ENCODE measurements around the gene TBL1XR1. TPM values are rescaled to one million over a fixed set of nuclear protein-coding genes. Genes with fewer than 3 reads are reported as not detected.
A peak's percentile ranks its signal among the peaks of the same experiment; 100 is the strongest.

The TBL1XR1 gene
- total and polyA plus RNA-seq, 2 of the 4 experiments (the other 2 are of a cell fraction), result 25.2 to 170 TPM

DNA sequence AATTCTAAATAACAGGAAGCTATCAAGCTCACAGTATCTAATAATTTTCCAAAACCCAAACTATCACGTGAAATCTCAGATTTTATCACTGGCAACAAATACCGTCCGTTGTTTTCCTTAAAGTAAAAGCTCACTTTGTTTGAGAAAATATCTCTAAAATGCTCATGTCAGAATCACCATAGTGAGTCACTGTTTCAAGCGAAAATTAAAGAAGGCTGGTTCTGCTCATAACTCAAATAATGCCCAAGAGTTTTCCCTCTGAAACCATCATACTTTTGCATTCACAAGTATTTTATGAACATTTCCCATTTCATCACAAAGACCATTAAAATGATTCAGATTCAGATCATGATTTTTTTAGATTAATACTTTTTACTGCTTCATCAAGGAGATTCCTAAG is 50.6 kb downstream of the TBL1XR1 start:
- H3K27ac ChIP-seq (ENCODE audit: insufficient read depth, low read length), result no peak overlapping the region
- peaks cover 84% of the 10 kb centered on the region for H4K20me1 ChIP-seq (ENCODE audit: insufficient read depth, low read length)
- no TSS peak for BruUV-seq (replicated peaks)
- no peak overlapping the region for H3K4ac ChIP-seq (ENCODE audit: low read depth, low read length)
- no peak overlapping the region for H4K8ac ChIP-seq (ENCODE audit: low read depth in 2 of 2, low read length in 2 of 2)
- no peak overlapping the region for H3K23ac ChIP-seq (ENCODE audit: low read depth, low read length)
- H3K9me1 ChIP-seq (ENCODE audit: insufficient read depth, low read length), result peaks cover 24% of the 10 kb centered on the region
- no peaks in the 10 kb centered on the region for H3K9me3 ChIP-seq (ENCODE audit: control insufficient read depth, insufficient read depth, low read length)
- H2AFZ ChIP-seq (replicated peaks; ENCODE audit: low read length, poor library complexity), result no peak overlapping the region
- H3K56ac ChIP-seq (ENCODE audit: extremely low read depth, insufficient read depth, low read length), result no peak overlapping the region
- H3K4me3 ChIP-seq (ENCODE audit: insufficient read depth, low read depth, low read length), result no peak overlapping the region
- no peak overlapping the region for H2BK5ac ChIP-seq (ENCODE audit: low read depth, low read length, poor library complexity, severe bottlenecking)
- no peak overlapping the region for H4K91ac ChIP-seq (ENCODE audit: insufficient read depth, low read depth, low read length)
- in situ Hi-C loops (cut with MboI; ENCODE audit: low sequenced_read_pairs) (no loop called here), dilution Hi-C loops (cut with HindIII; ENCODE audit: low sequenced_read_pairs, unreplicated experiment) (no loop called here), intact Hi-C loops (cut with micrococcal nuclease) (no loop called here)
- POLR2A ChIA-PET (ENCODE audit: unreplicated experiment), result no interaction called here
- H3K4me2 ChIP-seq (ENCODE audit: low read depth, low read length), result no peak overlapping the region
- no peak overlapping the region for H2BK15ac ChIP-seq (ENCODE audit: low read depth, low read length)
- 20% methylated on average over 1 of the region's 4 CpGs; no CpG with 5 or more reads in 1 of the 2 experiments for whole genome bisulfite sequencing, 2 experiments (ENCODE audit: extremely low coverage in 2 of 2, insufficient read length in 1 of 2)
- no peaks in the 10 kb centered on the region for H3K36me3 ChIP-seq (ENCODE audit: control insufficient read depth, insufficient read depth, low read length)
- no peak overlapping the region for H3K18ac ChIP-seq (ENCODE audit: low read depth, low read length)
- H3K27me3 ChIP-seq (ENCODE audit: control insufficient read depth, insufficient read depth, low read length), result no peaks in the 10 kb centered on the region
- no peak overlapping the region for H3K14ac ChIP-seq (replicated peaks; ENCODE audit: low read depth, low read length)
- no peak overlapping the region for H2AK5ac ChIP-seq (ENCODE audit: low read depth, low read length)
- H2AK9ac ChIP-seq (replicated peaks; ENCODE audit: low read depth, low read length, poor library complexity), result no peak overlapping the region
- peaks cover 39 to 81% of the 10 kb centered on the region in 2 experiments for H3K79me1 ChIP-seq (ENCODE audit: low read depth in 1 of 2, low read length in 2 of 2)
- DNase-seq (peak; percentile 39), ATAC-seq (ENCODE audit: low read depth) (no peak)
- H3K9ac ChIP-seq (ENCODE audit: low read depth, low read length), result no peak overlapping the region
- H3K4me1 ChIP-seq (ENCODE audit: control insufficient read depth, insufficient read depth, low read length), result peaks cover 16% of the 10 kb centered on the region
- H2BK20ac ChIP-seq (ENCODE audit: low read depth, low read length), result no peak overlapping the region
- CTCF ChIA-PET, result no interaction called here
- H2BK120ac ChIP-seq (ENCODE audit: low read depth, low read length), result no peak overlapping the region
- H4K5ac ChIP-seq (ENCODE audit: low read depth, low read length), result no peak overlapping the region
- TF ChIP-seq FOS (IDR thresholded peaks at IDR 0.05; ENCODE audit: low read depth, low read length) (no peak), MAFK (IDR thresholded peaks at IDR 0.05; ENCODE audit: low read depth, low read length) (no peak), RAD21 (IDR thresholded peaks at IDR 0.05; ENCODE audit: low read length) (no peak), NFE2L2 (IDR thresholded peaks at IDR 0.05; ENCODE audit: low read depth, low read length) (no peak), ELK1 (IDR thresholded peaks at IDR 0.05; ENCODE audit: borderline replicate concordance, low read depth, low read length) (no peak)

Measured in IMR-90 (cell line).